22Rv1 (cell line): ENCODE measurements around the gene PRODH.
"Not testable (repeated sequence)": the region's sequence is repeated elsewhere in the genome, so short reads cannot be mapped to it uniquely, and the experiment has no call there.

Experiments
- ZFX ChIP-seq: fragments of 450-650 bp; IDR thresholded peaks from 2 replicates; pipeline ENCODE4 v1.6.1; 2017; ENCODE audit warnings: antibody characterized with exemption, borderline replicate concordance
- TF ChIP-seq, protein P1 (sequence below): fragments of 450-650 bp; IDR thresholded peaks from 2 replicates; pipeline ENCODE4 v1.5.1; 2017; ENCODE audit warnings: mild to moderate bottlenecking

DNA sequence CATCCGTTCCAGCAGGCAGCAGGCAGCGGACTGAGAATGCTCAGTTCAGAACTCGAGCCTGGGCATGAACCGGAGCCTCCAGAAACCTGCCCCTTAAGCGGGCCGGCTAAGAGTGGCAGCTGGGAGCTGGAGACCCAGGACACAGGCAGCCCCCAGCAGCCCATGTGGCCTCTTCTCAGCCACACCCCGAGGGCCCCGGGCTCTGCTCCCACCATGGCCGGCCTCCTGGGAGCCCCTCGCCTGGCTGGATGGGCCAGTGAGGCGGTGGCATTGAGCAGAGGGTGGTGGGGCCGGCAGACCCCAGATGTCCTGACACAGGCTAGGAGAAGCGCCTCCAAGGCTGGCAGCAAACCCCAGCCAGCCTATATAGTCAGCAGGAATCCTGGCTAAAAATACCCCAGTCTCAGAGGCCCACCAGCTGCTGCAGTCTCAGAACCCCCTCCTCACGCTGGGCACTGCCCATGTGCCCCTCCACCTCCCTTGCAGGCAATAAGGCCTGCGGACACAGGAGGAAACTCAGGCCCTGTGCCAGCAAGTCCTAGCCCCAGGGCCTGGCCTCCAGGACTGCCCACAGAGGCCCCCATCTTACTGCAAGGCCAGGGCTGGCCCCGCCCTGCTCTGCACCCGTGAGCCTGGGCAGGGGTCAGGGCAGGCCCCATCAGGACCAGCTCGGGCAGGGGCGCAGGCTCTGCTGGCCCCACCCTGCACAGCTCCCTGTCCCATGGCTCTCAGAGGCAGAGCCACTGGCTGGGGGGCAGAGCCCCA, 28.6 kb upstream of the PRODH start:
- TF ChIP-seq, protein P1, sequence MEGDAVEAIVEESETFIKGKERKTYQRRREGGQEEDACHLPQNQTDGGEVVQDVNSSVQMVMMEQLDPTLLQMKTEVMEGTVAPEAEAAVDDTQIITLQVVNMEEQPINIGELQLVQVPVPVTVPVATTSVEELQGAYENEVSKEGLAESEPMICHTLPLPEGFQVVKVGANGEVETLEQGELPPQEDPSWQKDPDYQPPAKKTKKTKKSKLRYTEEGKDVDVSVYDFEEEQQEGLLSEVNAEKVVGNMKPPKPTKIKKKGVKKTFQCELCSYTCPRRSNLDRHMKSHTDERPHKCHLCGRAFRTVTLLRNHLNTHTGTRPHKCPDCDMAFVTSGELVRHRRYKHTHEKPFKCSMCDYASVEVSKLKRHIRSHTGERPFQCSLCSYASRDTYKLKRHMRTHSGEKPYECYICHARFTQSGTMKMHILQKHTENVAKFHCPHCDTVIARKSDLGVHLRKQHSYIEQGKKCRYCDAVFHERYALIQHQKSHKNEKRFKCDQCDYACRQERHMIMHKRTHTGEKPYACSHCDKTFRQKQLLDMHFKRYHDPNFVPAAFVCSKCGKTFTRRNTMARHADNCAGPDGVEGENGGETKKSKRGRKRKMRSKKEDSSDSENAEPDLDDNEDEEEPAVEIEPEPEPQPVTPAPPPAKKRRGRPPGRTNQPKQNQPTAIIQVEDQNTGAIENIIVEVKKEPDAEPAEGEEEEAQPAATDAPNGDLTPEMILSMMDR: not testable (repeated sequence)
- not testable (repeated sequence) for TF ChIP-seq ZFX
